GM18498 (cell line): ENCODE data around the gene GRM7.

Source experiments
- ATAC-seq: cut with Tn5 transposase; IDR thresholded peaks from one replicate; pipeline ENCODE4 v1.9.1; 2021; ENCODE audit warnings: mild to moderate bottlenecking, moderate library complexity; ENCODE audit not compliant: unreplicated experiment

GRM7 gene

DNA sequence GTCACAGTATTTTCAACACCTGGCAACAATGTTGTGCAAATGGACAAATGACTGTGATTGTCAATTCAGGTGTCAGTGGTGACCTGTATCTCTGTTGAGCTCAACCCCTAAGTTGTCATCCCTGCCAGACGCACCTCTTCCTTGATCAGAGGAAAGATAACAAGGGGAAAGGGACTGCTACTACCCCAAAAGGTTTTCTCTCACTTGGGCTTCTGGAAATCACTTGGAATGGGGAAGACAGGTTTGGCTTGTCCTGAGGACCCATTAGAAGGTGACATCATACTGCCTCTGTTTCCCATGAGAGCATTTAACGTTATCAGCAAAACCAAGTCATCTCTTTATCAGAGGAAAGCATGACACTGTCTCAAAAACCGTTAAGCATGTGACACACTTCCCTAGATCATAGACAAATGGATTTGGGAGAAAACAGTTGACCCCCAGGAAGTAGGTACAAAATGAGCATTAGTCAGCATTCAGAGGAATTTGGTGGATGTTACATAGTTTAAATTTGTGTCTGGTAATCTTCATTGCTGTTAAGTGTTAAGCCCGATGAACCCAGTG, 769.5 kb downstream of the GRM7 start:
- ATAC-seq = no peak

DNA sequence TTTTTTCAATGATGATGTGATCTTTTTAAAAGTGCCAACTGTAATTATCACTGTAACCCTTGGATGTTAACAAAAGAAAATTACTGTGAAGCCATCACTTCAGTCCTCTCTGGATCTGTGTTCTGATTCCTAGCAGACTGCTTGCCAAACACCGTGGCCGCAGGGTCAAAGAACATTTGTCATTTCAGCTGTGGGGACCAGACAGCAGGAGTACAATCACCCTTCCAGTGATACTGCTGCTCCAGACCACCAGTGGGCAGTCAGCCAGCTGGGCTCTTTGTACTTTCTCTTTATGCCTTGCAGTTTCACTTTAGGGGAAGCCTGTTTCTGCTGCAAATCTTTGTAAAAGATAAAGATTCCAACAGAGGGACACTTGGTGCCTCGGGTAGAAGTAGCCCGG, 770.0 kb downstream of the GRM7 start:
- ATAC-seq = no peak

GRCh38 chr3:7632305-7632704, 771.4 kb downstream of the GRM7 start:
- ATAC-seq = no peak

DNA sequence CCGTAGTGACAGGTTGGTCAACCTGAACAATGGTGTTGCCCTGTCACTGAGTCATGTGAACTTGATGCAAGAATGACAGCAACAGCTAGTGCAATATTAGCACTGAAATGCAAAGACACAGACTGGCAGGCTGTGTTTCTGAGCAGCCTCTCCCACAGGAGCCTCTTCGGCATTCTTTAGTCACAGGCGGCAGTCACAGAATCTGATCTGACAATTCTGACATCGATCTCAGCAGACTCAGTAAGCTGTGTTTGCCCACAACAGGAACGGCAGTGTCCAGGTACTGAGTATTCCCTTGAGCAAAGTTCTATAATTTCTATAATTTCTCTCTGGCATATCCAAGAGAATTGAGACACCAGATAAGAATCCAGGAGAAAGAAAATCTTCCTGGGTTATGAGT, 776.8 kb downstream of the GRM7 start:
- no peak for ATAC-seq

GRCh38 chr3:7638103-7638502, 777.2 kb downstream of the GRM7 start:
- ATAC-seq = no peak

- ATAC-seq = no peak
Measured at GRCh38 chr3:7640787-7641186, 779.9 kb downstream of the GRM7 start.

DNA sequence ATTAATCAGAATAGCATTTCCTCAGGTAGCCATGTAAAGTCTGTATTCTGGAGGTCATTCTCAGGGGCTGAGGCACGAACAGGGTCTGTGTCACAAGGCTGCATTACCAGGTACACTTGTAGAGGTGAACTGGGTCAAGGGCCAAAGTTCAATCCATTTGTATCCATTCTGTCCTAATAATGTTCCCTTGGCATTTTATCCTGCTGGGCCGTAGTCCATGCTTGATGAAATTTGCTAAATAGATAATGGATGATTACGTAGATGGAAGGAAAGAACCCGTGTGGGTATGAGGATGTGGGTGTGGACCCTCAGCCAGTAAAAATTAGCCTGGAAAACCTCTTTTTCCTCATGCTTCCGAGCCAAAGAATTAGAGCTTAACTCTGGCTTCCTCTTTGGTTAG, 785.9 kb downstream of the GRM7 start:
- no peak for ATAC-seq

GRCh38 chr3:7650466-7650865, 789.6 kb downstream of the GRM7 start:
- no peak for ATAC-seq

DNA sequence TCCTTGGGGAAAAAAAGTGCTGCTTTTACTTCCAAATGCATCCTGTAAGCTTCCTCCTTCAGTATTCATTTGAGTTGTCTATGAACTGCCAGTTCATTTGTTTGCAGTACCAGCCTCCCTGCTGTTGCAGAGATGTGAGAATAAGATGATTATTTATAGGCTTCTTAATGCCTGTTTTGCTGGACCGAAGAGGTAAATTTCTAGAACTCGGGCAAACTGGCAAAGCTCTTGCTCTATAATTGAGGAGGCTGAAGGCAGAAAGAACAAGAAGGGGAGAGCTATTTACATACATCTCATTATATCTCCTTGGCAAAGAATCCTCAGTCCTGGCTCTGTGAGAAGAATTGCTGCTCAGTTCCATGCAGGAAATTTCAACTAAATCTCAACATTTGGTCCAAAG, 790.4 kb downstream of the GRM7 start:
- ATAC-seq = no peak

DNA sequence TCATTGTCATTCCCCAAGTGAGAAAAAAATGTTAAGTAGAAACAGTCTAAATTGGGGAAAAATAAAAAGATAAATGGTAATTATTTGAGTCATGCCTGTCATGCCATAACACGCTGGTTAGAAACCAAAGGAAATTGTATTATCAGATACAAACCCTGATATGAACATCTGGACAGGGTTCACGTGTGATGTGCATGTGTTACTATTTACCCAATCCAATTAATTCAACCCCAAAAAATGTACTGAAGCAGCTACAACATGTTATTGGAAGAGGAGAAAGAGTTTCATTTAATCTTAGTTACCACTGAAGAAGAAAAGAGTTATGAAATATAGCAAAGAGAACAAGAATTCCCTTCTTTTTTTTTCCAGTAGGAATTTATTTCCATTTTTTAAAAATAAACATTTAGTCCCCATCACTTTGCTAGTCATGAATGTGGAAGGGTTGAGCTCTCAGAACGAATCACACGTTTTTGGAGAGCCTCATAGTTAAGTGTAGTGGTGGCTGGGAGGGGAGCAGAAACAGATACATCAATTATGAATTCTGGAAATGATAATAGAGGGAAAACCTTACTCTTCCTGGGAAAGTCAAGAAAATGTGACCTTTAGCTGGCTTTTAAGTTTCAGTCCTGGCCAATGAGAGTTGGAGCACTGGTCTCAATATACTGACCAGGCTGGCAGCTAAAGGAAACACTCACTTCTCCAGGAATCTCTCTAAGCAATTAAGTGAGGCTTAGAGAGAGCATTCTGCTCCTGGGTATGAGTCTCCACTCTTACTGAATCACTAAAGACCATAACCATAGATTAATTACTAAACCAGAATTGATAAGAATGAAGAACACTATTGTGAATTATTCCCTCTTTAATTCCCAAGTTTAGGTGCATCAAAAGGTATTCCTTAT, 796.5 kb downstream of the GRM7 start:
- ATAC-seq = no peak

- ATAC-seq = no peak
Measured at GRCh38 chr3:7658294-7658693, 797.4 kb downstream of the GRM7 start.

- no peak for ATAC-seq
Measured at GRCh38 chr3:7659079-7659478, 798.2 kb downstream of the GRM7 start.

DNA sequence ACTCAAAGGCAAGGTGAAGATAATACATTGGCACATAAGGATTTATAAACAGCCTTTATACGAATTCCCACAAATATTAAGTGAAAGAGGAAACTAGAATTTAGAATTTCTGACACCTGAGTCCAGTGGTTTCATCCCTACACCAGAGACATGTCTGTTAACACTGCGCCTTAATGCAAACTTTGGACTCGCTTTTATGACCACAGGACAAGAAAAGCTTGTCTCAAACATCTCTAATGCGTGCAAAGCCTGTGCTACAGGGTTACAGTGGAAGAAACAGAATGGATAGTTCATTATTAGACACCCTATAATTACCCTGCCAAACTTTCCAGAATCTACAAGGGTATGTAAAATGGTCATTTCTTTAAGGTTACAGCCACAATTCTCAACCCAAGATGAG, 802.9 kb downstream of the GRM7 start:
- ATAC-seq = no peak

DNA sequence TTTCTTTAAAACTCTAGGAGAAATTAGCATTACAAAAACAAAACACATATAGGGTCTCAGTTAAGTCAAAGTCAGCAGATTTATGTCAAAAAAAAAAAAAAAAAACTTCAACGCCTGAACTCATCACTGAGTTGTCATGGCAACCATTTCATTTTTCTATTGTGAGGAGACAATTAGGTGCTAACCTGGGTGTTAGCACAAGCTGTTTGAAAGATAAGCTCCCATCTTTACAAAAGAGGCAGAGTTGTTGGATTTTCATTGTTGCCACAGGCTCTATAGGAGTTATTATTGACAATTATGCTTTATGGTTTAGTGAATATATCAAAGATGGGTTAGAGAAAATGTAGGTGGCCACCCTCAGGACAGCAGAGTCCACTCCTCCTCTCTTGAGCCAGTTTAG, 806.9 kb downstream of the GRM7 start:
- ATAC-seq = no peak

DNA sequence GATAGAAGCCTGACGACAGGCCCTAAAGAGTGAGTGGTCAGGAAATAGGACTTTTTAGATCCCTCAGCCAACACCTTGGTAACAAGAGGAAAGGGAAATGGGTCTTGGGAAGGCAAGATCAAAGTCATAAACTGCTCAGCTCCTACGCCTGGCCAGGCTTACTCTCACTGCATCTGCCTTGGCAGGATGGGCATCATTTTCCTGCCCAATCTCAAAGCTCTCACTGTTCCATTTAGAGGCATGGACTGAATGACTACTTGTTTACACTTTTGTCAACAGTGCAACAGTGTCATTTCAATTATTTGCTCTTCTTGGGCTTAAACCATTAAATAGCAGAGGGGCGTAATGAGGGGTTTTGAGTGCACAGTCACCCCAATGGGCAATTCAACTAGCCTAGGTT, 808.7 kb downstream of the GRM7 start:
- ATAC-seq = no peak

GRCh38 chr3:7678521-7678920, 817.6 kb downstream of the GRM7 start:
- ATAC-seq = no peak

DNA sequence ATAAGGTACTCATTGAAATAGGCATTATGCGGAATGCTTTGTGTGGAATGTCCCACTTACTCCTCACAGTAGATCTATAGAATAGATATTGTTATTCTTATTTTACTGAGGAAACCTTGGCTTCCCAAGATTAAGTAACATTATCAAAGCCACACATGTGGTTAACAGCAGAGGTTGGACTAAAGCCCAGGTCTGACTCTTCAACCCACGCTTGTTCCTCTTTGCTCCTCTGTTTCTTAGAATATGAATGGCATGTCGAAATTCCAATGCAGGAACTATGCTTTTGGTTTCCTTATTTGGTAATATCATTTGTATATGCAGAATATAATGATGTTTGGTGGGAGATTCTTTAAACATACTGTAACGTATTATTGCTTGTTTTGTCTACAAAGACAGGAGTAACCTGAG, 821.9 kb downstream of the GRM7 start:
- ATAC-seq = no peak

DNA sequence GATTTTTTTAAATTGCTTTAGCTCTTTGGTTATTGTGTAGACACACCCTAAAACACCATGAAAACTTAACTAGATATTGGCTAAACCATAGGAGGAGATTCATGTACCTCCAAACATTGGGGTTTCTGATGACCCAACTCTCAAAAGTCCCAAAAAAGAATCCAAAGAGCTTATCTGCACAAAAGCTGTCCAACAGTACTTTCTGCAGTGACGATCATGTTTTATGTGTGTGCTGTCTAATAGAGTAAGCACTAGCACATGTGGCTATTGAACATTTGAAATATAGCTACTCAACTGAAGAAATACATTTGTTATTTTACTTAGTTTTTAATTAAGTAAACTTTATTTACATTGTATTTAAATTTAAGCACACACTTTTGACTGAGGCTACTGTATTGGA, 822.5 kb downstream of the GRM7 start:
- ATAC-seq = no peak

GRCh38 chr3:7684182-7684715, 823.3 kb downstream of the GRM7 start:
- no peak for ATAC-seq

- no peak for ATAC-seq
Measured at GRCh38 chr3:7687428-7688147, 826.7 kb downstream of the GRM7 start.

DNA sequence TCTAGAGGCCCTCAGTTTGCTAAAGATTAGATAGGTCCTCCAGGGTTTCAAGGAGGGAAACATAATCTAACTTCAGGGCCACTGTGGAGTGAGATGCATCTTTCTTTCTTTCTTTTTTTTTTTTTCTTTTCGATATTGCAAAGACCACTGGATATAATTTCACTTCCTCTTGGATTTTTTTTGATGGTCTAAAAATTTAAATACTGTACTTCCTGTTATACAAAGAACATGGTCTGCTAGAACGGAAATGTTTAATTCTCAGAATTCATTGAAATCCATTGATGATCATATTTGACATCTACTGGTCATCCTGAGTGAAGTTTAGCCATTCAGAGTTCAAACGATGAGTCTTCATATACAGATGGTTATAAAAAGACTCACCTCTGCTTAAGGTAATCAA, 832.0 kb downstream of the GRM7 start:
- ATAC-seq = no peak

DNA sequence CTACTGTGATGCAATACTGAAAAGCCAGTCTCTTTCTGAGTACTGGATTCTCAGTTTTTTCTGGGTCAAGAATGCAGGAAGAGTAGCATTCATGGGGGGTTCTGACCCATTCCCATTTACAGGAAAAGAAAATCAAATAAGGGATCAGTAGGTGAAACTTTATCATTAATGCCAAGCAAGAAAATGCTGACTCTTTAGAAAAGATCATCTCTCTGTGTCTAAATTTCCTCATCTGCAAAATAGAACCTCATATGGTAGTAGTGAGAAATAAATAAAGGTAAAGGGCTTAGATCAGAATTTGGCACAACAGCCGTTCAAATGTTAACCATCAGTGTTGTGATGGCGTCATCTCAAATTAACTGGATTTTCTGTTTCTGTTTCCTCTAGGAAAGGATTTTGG, 833.1 kb downstream of the GRM7 start:
- ATAC-seq = no peak
